ENCODE data around the gene BRS3. TPM values are rescaled to one million over a fixed set of nuclear protein-coding genes. Genes with fewer than 3 reads are reported as not detected.
A peak's percentile ranks its signal among the peaks of the same experiment; 100 is the strongest.
"Not testable (repeated sequence)": the region's sequence is repeated elsewhere in the genome, so short reads cannot be mapped to it uniquely, and the experiment has no call there.

Gene BRS3
- not detected for polyA plus RNA-seq (ENCODE audit: insufficient read length in 10 of 10)
- long read RNA-seq, donor 1: 0 reads
- long read RNA-seq, donor 2: 0 reads
- long read RNA-seq, donor 3: 0 reads
- long read RNA-seq, donor 4: 0 reads
- long read RNA-seq, donor 5: 0 reads
- long read RNA-seq, donor 6: 0 reads
- long read RNA-seq, donor 7: 0 reads
- long read RNA-seq, donor 8: 0 reads
- long read RNA-seq, donor 9: 0 reads

DNA sequence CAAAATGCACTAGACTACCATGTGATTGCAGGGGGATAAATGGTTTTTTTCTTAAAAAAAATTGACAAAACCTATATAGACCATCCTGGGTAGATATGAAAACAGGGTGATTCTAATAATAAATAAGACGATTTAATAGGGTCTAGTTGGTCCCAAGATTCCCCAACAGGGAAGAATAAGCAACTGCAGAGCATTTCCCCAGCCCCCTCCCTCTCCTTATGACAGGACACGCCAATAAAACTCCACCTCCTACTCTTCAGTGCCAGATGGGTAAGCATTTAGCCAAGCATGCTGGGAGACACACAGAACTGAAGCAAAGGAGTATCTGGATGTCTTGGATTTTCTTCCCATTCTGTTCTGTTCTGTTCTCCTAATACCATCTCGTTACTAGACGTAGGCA, at the start of gene BRS3:
Gene BRS3 (plus strand): TSS at position 301 of the 400 bp plus-strand sequence. CDS start 168 bp downstream, outside the sequence.
- no peak for DNase-seq

DNA sequence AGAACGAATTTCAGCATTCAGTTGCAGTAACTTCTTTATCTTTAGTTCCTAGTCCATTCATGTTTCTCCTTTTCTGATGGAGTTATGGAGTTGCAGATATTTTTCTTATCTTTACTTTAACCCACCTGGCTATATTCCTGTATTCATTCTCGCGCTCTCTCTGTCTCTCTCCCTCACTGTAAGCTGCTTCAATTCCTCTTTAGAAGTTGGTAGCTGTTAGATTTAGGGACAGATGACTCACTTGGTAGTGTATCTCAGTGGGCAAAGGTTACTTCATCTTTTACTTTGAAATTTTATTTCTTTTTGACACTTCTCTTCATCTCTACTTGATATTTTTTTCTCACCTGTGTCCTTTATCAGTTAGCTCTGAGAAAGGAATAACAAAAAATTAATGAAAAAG, 49.6 kb upstream of the BRS3 start:
- DNase-seq: no peak

DNA sequence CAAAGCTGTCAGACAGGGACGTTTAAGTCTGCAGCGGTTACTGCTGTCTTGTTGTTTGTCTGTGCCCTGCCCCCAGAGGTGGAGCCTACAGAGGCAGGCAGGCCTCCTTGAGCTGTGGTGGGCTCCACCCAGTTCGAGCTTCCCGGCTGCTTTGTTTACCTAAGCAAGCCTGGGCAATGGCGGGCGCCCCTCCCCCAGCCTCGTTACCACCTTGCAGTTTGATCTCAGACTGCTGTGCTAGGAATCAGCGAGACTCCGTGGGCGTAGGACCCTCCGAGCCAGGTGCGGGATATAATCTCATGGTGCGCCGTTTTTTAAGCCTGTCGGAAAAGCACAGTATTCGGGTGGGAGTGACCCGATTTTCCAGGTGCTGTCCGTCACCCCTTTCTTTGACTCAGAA, 42.1 kb upstream of the BRS3 start:
- not testable (repeated sequence) for DNase-seq

DNA sequence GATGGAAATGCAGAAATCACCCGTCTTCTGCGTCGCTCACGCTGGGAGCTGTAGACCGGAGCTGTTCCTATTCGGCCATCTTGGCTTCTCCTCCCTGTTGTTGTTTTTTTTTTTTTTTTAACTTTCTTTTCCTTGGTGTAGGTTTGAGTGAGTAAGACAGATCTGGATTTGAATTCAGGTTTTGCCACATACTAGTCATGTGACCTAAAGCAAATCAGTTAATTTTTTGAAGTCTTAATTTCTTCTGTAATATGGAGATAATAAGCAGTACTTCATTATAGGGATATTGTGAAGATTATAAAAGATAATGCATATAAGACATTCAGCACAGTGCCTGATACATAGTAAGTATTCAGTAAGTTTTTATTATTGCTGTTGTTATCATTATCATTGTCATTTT, 41.5 kb upstream of the BRS3 start:
- no peak for DNase-seq

DNA sequence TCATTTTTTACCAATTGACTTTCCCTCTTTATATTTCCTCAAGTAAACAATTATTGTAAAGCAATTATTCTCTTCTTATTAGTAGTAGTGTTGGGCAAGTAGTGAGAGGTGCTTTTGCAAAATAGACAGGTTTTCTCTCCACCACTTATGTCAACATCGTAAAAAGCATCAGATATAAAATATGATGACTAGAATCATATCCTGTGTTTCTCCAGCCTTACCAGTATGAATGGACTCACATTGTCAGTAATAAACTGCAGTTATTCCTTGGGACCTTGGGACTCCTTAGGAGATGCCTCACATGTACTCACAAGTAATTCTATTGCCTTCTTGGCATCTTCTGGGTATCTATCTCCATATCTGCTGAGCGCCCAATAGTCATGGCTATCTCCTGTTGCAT, 40.4 kb upstream of the BRS3 start:
- DNase-seq: no peak

DNA sequence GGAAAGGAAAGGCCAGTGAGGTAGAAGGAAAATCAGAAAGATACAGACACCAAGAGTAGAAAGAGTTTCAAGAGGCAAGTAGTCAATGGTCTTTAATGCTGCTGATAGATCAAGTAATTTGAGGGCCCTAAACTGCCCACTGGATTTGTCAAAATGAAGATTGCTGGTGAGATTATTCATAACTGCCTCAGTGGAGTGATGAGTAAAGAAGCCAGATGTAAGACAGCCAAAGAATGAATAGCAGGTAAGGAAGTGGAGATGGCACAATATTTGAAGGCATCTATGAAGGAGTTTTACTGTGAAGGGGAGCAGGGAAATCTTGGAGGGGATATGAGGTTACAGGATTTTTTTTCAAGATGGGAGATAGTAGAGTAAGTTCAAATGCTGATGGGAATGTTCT, 39.8 kb upstream of the BRS3 start:
- no peak for DNase-seq

DNA sequence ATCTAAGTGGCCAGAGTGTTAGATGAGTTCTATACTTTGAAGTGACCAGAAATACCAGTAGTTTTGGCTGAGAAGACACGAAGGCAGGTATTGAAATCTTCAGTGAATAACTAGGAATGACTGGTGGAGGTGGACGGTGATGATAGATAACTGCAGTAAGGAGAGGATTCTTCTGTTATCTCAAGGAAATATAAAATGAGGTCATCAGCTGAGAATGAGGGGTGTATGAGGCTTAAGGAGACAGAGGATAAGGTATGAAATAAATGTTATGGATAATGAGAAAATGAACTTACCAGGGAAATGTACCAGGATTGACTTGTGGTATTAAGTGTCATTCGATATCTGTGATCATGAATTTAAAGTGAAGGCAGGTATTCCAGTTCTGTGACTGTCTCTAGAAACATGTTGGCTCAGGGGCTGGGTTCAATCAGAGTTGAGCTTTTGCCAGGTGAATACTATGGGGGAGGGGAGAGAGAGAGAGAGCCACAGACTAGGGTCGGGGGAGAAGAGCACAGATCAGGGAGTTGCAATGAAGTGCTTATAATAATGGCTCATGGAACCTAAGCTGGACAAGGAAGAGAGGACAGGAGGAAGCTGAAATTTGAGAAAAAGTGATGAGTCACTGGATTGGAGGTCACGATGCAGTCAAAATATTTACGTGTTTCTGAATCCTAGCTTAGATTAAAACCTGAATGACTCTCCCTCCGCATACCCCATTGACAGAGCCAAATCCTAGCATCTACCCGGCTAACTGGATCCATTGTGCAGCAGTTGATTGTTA, 37.5 kb upstream of the BRS3 start:
- DNase-seq: no peak

DNA sequence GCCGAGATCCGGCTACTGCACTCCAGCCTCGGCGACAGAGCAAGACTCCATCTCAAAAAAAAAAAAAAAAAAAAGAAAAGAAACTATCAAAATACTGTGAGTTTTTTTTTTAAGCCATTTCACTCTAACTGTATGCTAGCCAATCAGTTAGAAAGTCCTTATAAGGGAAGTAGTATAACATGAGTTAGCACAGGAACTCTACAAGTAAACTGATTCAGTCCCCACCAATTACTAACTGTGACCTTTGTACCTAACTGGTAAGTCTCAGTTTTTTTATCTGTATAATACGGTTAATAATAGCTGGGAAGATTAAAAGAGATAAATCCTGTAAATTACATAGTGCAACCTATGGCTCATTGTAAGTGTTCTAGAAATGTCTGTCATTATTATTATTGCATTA, 35.1 kb upstream of the BRS3 start:
- DNase-seq: no peak

DNA sequence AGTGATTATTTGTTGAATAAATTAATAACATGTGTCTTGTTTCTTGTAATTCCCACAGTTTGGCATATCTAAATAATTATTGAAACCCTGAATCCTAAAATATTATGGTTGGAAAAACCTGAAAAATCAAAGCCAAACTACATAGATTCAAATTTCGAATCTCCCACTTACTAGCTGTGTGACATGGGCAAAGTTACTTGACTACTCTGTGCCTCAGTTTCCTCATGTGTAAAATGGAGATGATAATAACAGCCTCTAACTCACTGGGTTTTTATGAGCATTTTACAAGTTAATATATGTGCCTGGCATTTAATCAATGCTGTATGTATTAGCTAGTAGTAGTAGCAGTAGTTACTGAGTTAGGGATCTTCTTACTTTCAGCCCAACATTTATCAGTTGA, 34.6 kb upstream of the BRS3 start:
- no peak for DNase-seq

DNA sequence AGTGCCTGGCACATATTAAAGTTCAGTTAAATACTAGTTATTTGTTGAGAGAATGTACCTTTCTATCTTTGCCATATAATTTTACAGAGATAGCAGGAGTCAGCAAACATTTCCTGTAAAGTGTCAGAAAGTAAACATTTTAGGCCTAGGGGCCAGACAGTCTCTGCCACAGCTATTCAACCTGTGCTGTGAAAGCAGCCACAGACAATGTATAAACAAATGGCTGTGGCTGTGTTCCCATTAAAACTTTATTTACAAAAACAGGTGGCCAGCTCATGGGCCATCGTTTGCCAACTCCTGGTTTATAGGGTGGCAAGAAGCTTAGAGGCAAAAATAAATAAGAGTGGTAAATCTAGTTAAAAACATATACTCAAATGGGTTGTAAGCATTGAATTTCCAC, 34.0 kb upstream of the BRS3 start:
- DNase-seq: no peak

DNA sequence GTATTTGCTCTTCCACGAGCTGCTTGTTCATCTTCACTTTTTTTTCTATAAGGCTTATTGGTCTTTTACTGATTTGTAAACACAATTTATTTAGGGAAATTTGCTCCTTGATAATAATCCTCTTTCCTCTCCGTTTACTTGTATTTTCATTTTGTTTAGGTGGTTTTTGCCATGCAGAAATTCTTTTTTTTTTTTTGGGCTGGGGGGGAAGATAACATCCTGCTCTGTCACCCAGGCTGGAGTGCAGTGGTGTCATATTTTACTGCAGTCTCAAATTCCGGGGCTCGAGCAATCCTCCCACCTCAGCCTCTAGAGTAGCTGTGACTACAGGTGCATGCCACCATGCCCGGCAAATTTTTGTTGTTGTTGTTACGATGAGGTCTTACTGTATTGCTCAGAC, 31.6 kb upstream of the BRS3 start:
- no peak for DNase-seq

DNA sequence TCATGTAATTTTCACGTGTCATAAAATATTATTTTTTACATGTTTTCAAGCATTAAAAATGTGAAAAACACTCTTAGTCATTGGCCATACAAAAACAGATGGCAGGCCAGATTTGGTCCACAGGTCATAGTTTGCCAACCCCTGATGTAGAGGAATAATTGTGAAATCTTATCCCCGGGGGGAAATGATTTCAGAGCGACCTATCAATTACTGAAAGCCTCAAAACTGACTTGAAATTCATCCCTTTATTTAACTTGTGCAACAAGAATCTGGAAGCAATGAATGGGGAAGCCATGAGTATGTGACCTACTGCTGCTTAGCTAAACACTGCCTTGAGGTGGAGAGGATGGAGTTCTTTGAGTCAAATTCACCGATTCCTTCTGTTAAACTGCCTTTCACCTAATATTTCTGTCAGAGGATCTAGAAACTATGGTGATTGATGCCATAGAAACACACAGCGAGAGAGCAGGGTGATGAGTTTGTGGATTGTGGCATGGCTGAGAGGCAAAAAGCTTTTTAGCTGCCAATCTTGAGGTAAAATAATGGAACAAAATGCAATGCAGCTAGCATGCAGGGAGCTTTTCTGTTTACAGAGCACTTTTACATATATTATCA, 30.3 kb upstream of the BRS3 start:
- peak in 1 of 3 donors; percentile 1 for DNase-seq

DNA sequence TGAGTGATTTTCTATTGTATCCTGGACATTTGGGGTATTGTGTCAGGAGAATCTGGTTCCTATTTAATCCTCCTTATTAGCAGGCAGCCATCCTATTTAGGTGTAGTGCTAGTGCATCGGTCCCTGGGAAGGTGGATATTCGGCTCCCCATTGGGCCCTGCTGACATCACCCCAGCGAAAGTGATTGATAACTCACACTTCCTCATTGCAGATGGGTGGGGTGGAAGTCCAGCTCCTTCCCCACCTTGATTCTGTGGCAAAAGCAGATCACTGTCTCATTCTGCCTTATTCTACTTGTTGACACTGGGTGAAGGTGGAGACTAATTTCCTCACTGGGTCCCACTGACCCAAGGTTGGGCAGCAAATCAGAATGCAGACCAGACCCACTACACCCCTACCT, 23.2 kb upstream of the BRS3 start:
- no peak for DNase-seq

DNA sequence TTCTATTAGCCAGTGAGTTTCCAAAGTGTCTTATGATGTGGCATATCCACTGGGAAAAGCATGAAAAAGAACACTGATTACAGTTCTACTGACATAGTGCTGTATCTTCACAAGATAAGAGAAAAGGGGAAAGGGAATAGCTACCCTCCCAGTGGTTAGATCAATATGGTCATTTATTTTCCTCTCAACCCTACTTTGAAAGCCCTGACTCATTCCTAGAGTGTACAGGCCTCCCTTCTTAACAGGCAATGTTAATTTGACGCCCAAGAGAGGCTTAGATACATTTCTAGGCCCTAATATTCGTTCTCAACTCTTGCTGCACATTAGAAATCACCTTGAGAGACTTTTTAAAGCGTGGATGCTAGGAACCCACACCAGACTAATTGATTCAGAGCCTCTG, 20.4 kb upstream of the BRS3 start:
- DNase-seq: no peak

DNA sequence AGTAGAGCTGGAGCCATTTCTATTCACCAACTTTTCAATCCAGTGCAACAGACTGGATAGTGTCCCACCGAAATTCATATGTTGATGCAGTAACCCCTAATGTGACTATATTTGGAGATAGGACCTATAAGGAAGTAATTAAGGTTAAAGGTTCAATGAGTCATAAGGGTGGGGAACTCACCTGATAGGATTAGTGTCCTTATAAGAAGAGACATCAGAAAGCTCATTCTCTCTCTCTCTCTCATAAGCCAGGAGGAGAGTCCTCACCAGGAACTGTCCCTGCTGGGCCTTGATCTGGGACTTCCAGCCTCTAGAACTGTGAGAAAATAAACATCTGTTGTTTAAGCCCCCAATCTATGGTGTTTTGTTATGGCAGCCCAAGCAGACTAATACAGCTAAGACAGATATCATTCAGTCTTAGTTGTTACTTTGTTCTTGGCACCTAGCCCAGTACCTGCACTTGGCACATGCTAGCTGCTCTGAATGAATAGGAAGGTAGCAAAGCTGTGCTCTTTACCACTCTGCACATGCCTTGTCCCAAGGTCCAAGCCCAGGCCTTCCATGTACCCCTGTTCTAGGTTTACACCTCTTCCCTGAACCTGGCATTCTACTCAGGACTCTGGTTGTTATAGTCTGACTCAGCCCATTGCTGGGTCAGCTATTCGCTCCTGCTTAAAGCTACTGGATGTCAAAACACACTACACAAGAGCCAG, 19.2 kb upstream of the BRS3 start:
- DNase-seq: no peak

DNA sequence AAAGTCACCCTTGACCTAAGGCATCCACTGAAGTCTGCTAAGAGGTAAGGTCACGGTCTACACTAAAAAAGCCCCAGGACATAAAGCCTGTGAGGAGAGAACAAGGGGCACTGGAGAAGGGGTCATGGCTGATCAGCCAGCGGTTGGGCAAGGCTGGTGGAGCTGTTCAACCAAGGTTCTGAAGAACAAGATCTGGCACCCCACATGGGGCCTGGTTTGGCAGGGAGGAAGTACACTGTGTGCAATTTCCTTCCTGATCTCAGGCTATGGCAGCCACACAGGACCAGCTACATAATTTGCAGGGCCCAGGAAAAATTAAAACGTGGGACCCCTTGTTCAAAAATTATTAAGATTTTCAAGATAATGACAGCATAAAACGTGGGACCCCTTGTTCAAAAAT, 14.1 kb upstream of the BRS3 start:
- DNase-seq: no peak

DNA sequence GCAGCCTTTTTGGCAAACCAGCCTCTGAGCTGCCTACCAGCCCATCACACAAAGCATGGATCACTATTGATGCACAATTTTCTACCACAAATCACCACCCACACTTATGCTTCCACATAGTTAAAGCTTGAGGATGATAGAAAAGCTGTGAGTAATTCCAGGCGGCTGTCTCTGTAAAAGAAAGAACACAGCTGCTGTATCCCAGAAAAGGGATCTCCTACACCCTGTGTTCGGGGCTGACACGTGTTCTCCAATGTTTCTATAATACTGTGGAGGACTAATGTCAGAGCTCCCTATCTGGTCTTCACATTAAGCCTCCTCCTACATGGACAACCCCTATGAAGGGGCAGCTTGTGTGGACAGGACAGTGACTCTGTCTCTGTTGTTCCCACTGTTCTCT, 12.5 kb upstream of the BRS3 start:
- no peak for DNase-seq

DNA sequence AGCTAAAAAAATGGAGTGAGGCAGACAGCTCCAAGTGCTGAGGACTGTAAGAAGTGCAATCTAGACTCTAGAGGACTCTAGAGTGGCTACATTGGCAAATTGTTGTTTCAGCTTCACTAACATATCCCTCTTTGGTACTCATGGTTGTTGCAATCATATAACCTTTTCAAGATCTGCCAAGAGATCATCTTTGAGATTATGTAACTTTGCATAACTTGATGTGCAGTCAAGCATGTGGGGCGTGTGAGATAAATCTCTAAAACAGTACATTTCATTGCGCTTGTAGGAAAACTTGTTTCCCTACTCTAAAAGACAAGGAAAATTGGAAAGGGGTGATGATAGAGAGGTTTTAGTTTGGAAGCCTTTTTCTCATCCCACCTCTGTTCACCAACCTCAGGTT, 11.2 kb upstream of the BRS3 start:
- DNase-seq: no peak

DNA sequence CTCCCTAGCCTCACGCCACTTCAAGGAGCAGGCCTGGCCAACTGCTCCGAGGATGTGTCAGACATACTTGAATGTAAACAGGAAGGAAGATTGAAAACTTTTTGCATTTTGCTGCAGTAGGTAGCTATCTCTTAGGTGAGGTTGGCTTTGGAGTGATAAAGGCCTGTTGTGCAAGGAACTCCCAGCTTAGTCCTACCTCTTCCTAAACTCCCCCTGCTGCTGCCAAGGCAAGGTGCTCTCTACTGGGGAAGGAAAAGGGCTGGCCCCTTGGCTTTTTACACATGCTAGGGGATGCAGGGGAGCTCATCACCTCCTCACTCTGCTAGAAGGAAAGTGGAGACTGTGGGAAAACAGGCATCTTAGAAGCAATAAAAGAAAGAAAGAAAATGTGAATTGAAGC, 10.7 kb upstream of the BRS3 start:
- no peak for DNase-seq

DNA sequence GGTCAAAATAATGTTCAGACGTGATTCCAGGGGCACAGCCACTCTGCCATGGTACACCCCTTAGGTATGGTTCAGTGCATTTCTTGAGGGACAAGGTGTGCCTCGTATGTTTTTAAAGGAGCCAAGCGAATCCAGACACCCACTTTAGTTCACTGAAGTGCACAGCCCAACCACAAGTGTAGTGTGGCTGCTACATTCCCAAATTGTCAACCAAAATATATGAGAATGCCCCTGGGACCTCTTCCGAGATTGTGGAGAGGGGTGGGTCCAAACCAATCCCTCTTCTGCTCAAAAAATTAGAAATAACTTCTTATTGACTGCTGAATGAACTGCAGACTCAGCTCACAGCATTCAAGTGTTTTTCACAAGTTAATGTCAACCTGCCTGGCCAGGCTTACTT, 7.4 kb upstream of the BRS3 start:
- peak in 2 of 3 donors; percentile 2 to 31 for DNase-seq

DNA sequence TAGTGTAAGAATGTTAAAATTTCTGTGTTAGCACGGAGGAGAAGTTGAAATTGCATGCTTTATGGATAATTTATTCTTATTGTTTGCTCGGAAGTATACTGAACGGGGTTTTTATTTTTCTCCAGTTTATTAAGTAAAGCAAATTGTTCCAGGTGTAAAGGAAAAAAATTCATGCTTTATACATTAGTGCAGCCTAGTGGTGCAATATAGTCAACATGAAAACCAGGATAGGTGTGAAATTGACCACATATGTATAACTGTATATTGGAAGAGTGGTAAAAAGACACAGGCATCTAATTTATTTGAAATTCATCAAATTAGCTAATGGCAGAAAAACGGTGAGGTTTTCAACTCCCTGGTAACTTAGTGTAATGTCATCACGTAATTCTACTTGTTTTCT, 959 bp downstream of the BRS3 start:
- no peak for DNase-seq

DNA sequence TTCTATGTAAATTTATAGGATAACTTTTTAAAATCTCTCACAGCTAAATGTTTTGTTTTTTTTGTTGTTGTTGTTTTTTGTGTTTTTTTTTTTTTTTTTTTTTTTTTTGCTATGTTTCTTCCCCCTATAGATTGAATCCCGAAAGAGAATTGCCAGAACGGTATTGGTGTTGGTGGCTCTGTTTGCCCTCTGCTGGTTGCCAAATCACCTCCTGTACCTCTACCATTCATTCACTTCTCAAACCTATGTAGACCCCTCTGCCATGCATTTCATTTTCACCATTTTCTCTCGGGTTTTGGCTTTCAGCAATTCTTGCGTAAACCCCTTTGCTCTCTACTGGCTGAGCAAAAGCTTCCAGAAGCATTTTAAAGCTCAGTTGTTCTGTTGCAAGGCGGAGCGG, 4.1 kb downstream of the BRS3 start:
- DNase-seq: no peak

DNA sequence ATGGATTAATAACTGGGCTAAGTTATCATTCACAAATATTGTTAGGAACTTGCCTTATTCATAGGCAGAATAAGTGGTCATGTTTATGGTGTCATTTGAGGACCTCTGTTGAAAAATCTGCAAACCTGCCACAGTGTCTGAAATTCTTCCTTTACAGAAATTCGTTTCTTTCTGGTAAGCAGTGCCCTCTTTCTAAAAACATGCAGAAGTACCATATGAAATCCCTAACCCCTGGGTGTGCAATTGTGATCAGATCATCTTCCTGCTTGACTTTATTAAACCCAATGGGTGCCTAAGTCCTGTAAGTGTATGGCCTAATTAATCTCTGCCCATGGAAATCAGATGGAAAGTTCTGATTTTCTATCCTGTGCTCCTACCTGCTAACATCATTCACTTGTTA, 5.3 kb downstream of the BRS3 start:
- DNase-seq: no peak
